PC-3 (cell line): ENCODE results near the gene PATL2.

Source experiments
- CTCF ChIP-seq: fragments of 300-600 bp; sonication (generic); conservative IDR thresholded peaks from 2 replicates; pipeline ENCODE4 v1.5.1; 2017; ENCODE audit warnings: antibody characterized with exemption, low read depth, mild to moderate bottlenecking, low read length
- EZH2 ChIP-seq: fragments of 300-600 bp; sonication (generic); IDR thresholded peaks from one replicate; pipeline ENCODE4 v1.6.1; 2017; ENCODE audit warnings: antibody characterized with exemption, mild to moderate bottlenecking, low read length; ENCODE audit not compliant: unreplicated experiment
- EZH2phosphoT487 ChIP-seq: fragments of 300-600 bp; sonication (generic); IDR thresholded peaks from 2 replicates; pipeline ENCODE4 v1.6.1; 2018; ENCODE audit warnings: mild to moderate bottlenecking, antibody characterized with exemption, low read length, borderline replicate concordance

GRCh38 chr15:44695294-44695693 lies 15.8 kb downstream of the PATL2 start:
- TF ChIP-seq EZH2 (no peak), CTCF (no peak), EZH2phosphoT487 (no peak)
